Adrenal gland (tissue), 12 donors: ENCODE measurements around the gene EVA1C. TPM values are rescaled to one million over a fixed set of nuclear protein-coding genes. Genes with fewer than 3 reads are reported as not detected.
"Not testable (repeated sequence)": the region's sequence is repeated elsewhere in the genome, so short reads cannot be mapped to it uniquely, and the experiment has no call there.

Experiments used
- DNase-seq, 7 donors: peaks; one replicate each; pipeline ENCODE4 v3.0.0-alpha.2; 2019 to 2020
- H3K27ac ChIP-seq, 5 donors: fragments of 200-600 bp; sonication (generic) in 4 of 5; 1 replicate in 3 of 5; 2 replicates in 2 of 5; pipeline versions ENCODE4 v1.5.1 to v1.8.0; 2016 to 2020; ENCODE audit warnings: mild to moderate bottlenecking in 1 of 5
- H3K27me3 ChIP-seq: fragments of 200-600 bp; 2 replicates; pipeline ENCODE4 v1.8.0; 2021
- H3K36me3 ChIP-seq, 2 donors: fragments of 200-600 bp; replicated peaks in 1 of 2; 1 replicate in 1 of 2; 2 replicates in 1 of 2; pipeline versions ENCODE4 v1.5.1 to v1.8.0; 2018 to 2022
- H3K4me1 ChIP-seq, 2 donors: fragments of 200-600 bp; replicated peaks in 1 of 2; 1 replicate in 1 of 2; 2 replicates in 1 of 2; pipeline versions ENCODE4 v1.5.1 to v1.8.0; 2018 to 2021
- H3K4me3 ChIP-seq, 4 donors: fragments of 200-600 bp; sonication (generic) in 3 of 4; one replicate each; pipeline ENCODE4 v1.5.1; 2016 to 2018
- H3K9me3 ChIP-seq, 3 donors: fragments of 200-600 bp; sonication (generic) in 1 of 3; replicated peaks in 1 of 3; 1 replicate in 2 of 3; 2 replicates in 1 of 3; pipeline versions ENCODE4 v1.5.1 to v1.8.0; 2016 to 2021
- CTCF ChIP-seq, 6 experiments: fragments of 450-650 bp in 4 of 6; fragments of 200-600 bp in 2 of 6; sonication (generic) in 1 of 6; IDR thresholded peaks; 1 replicate in 5 of 6; 2 replicates in 1 of 6; pipeline versions ENCODE4 v1.5.1 to v1.8.0; 2016 to 2021; ENCODE audit warnings: antibody characterized with exemption in 6 of 6, mild to moderate bottlenecking in 2 of 6, moderate library complexity in 1 of 6
- POLR2A ChIP-seq, 2 donors: fragments of 450-650 bp; IDR thresholded peaks; one replicate each; pipeline ENCODE4 v1.6.1; 2017; ENCODE audit warnings: antibody characterized with exemption in 2 of 2, mild to moderate bottlenecking in 2 of 2, moderate library complexity in 1 of 2
- WGBS, 4 donors: extraction: QIAGEN DNeasy Blood & Tissue Kit in 2 of 4; methylation state at CpG; one replicate each; pipeline versions ENCODE4 v1.1.5 to v1.1.7; 2013 to 2017; 5-methylcytosine and 5-hydroxymethylcytosine counted together
- intact Hi-C, 2 donors: fragments of 100-400 bp; cut with DNase I; formaldehyde crosslinking; loops; one replicate each; pipeline versions ENCODE4 v1.14.1 to v1.15.0; 2022 to 2023
- polyA plus RNA-seq, 3 donors: library from polyadenylated mRNA; stranded (reverse); fragments of 200-250 nt in 2 of 3; fragments of 350-450 nt in 1 of 3; fragmentation: Illumina TruSeq in 1 of 3; extraction: RNeasy Lipid Tissue Mini Kit (QIAGEN cat#74804) in 1 of 3; gene quantifications; one replicate each; pipeline ENCODE4 v1.2.3, GENCODE V29; 2013 to 2014
- total RNA-seq, 9 donors: library from RNA; depleted of rRNA in 4 of 9; stranded (reverse); fragments of >200 nt in 4 of 9; fragments of 120-200 nt in 1 of 9; fragmentation: NEBNext Ultra II Directional in 1 of 9; extraction: Animal tissue kit (Norgen Biotek cat#: 25700) in 1 of 9; gene quantifications; one replicate each; pipeline versions ENCODE4 v1.1.0 to v1.2.4, GENCODE V29; 2013 to 2023
- donor health status: healthy with polysubstance abuse.
- donor health status: Bipolar disorder and iron deficiency.
- donor health status: DM: yes; HTN: yes; CAD: no.
- donor health status: DM: no; HTN: no; CAD: no.
- donor health status: DM: no; HTN: no; CAD: no.
- donor health status: DM: yes; HTN: yes; CAD: no.

Gene EVA1C
- total and polyA plus RNA-seq, 12 donors: 0.94 to 33.2 (median 12.1) TPM

GRCh38 chr21:32507342-32507919 lies 94.9 kb downstream of the EVA1C start:
- Histone ChIP-seq H3K27ac (no peak overlapping the region), H3K4me3 (no peak overlapping the region), H3K27me3 (no peaks in the 10 kb centered on the region), H3K36me3 (no peaks in the 10 kb centered on the region), H3K9me3 (no peaks in the 10 kb centered on the region), H3K4me1 (no peaks in the 10 kb centered on the region)
- 86 to 97% (median 88%) methylated on average over 16 of the region's 16 CpGs for WGBS, 4 donors
- intact Hi-C loops: no loop called here
- TF ChIP-seq CTCF (IDR thresholded peaks at IDR 0.05) (no peak), POLR2A (IDR thresholded peaks at IDR 0.05) (no peak)
- DNase-seq: no peak

DNA sequence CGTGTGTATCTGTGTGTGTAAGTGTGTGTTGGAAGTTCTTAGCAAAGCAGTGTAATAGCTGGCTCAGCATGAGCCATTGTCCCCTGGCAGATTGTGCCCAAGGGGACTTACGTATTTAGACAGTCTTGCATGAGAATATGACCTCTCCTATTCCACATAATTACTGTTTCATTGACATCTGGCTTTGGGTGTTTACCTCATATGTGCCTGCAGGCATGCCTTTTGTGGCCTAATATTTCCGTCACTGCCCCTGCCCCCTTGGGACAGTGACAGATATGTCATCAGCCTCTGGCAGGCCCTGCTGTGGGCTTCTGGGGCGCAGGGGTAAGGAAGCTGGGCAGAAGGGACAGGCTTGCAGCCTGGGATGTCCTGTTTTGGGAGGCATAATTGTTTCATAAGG lies 95.5 kb downstream of the EVA1C start:
- DNase-seq, H3K36me3 ChIP-seq, intact Hi-C loops: not testable (repeated sequence)

GRCh38 chr21:32508558-32508957 lies 96.1 kb downstream of the EVA1C start:
- TF ChIP-seq POLR2A (IDR thresholded peaks at IDR 0.05): no peak
- TF ChIP-seq CTCF (IDR thresholded peaks at IDR 0.05): no peak
- H3K9me3 ChIP-seq: no peaks in the 10 kb centered on the region
- H3K4me1 ChIP-seq: no peaks in the 10 kb centered on the region
- no peaks in the 10 kb centered on the region for H3K36me3 ChIP-seq
- no peaks in the 10 kb centered on the region for H3K27me3 ChIP-seq
- H3K4me3 ChIP-seq: no peak overlapping the region
- 92 to 94% (median 93%) methylated on average over 9 of the region's 9 CpGs for WGBS, 4 donors
- intact Hi-C loops: no loop called here
- no peak for DNase-seq
- H3K27ac ChIP-seq: peak overlapping the region in 1 of 5 donors; percentile 26

More for the DNA sequence above, 95.5 kb downstream of the EVA1C start:
- H3K4me1 ChIP-seq, H3K27me3 ChIP-seq, H3K9me3 ChIP-seq, H3K4me3 ChIP-seq: not testable (repeated sequence)
- H3K27ac ChIP-seq: peak overlapping the region in 1 of 5 donors; percentile 26
- 57 to 85% (median 63%) methylated on average over 3 to 4 of the region's 4 CpGs for WGBS, 4 donors

DNA sequence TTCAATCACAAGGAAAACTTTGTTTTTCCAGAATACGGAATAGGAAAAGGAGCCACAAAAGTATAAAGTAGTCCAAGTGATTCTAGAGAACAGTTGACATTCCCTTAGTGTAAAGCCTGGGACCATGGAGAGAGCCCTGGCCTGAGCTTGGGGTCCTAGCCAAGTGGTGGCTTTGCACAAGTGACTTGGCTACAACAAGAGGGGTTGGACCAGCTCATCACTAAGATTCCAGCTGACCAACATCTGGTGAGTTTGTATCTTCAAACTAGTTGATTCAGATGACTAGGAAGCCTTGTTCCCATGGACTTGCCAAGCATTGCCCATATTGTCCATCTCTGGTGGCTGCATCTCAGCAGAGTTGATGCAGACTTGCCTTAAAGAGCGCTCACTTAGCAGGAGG lies 96.5 kb downstream of the EVA1C start:
- DNase-seq, H3K4me1 ChIP-seq, H3K4me3 ChIP-seq, H3K27me3 ChIP-seq, H3K9me3 ChIP-seq, H3K36me3 ChIP-seq, H3K27ac ChIP-seq, intact Hi-C loops: not testable (repeated sequence)
- 89 to 97% (median 93%) methylated on average over 2 of the region's 2 CpGs for WGBS, 4 donors

DNA sequence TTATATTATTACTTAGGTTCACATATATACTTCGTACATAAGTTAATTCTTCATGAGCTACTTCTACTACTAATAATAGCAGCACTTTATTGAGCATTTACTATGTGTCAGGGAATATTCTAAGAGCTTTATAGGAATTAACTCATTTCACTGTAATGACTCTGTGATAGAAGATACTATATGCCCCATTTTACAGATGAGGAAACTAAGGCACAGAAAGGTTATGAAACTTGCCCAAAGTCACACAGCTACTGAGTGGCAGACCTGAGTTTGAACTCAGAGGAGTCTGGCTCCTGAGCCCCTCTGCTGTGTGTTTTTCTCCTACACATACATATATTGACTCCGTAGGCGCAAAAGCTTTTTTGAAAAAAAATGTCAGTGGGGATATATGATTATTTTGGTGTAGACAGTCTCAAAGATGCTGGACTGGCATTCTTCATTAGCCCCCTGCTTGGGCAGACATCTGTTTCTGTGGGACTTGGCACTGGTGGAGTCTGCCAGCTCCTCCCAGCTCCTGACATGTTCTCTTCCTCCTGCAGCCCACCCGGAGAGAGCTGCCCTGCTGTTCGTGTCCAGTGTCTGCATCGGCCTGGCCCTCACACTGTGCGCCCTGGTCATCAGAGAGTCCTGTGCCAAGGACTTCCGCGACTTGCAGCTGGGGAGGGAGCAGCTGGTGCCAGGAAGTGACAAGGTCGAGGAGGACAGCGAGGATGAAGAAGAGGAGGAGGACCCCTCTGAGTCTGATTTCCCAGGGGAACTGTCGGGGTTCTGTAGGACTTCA lies 102.0 kb downstream of the EVA1C start:
- H3K9me3 ChIP-seq: no peaks in the 10 kb centered on the region
- no peak for DNase-seq
- TF ChIP-seq CTCF (IDR thresholded peaks at IDR 0.05): no peak
- TF ChIP-seq POLR2A (IDR thresholded peaks at IDR 0.05): no peak
- peaks cover 0 to 6% of the 10 kb centered on the region in 2 donors for H3K4me1 ChIP-seq
- intact Hi-C loops: no loop called here
- no peak overlapping the region for H3K27ac ChIP-seq
- H3K36me3 ChIP-seq: no peaks in the 10 kb centered on the region
- 57 to 73% (median 64%) methylated on average over 10 to 12 of the region's 12 CpGs for WGBS, 4 donors
- no peaks in the 10 kb centered on the region for H3K27me3 ChIP-seq
- H3K4me3 ChIP-seq: no peak overlapping the region
